Endothelial cell of umbilical vein (primary cell): ENCODE data around the gene RIC8A. TPM values are rescaled to one million over a fixed set of nuclear protein-coding genes. Genes with fewer than 3 reads are reported as not detected.

ENCODE experiments used
- BruUV-seq: library from RNA; stranded (reverse); fragments of 400-500 nt; replicated peaks from 2 replicates; lab custom pipeline; 2021; lab: Mats Ljungman, UMichigan
- CTCF ChIA-PET: fragments of 300-600, 350-600 bp; sonication (Branson Sonifier 250); formaldehyde crosslinking; loops from one replicate; lab custom pipeline; 2021; ENCODE audit warnings: antibody characterized with exemption, inconsistent platforms; lab: Charles Lee
- POLR2A ChIA-PET: fragments of 300-600, 350-600 bp; sonication (Branson Sonifier 250); formaldehyde crosslinking; loops from one replicate; lab custom pipeline; 2021; ENCODE audit warnings: antibody characterized with exemption, inconsistent platforms; lab: Charles Lee
- DNase-seq: peaks from one replicate; pipeline ENCODE4 v3.0.0-alpha.2; 2011; ENCODE audit warnings: low read depth, low spot score
- FAIRE-seq: peaks from 2 replicates; lab custom pipeline; 2011; peaks lifted over from hg19 to GRCh38; lab: Jason Lieb, UNC
- H2AFZ ChIP-seq: 2 replicates; pipeline ENCODE4 v1.6.0; 2012; ENCODE audit warnings: low read depth, low read length, control low read depth, inconsistent platforms
- H3K27ac ChIP-seq: 2 replicates; pipeline ENCODE4 v1.5.1; 2011; ENCODE audit warnings: low read depth, mild to moderate bottlenecking, control low read depth, low read length, moderate library complexity; ENCODE audit not compliant: insufficient read depth
- H3K27me3 ChIP-seq, 2 experiments: 2 replicates each; pipeline versions ENCODE4 v1.6.0 to v1.6.1; 2011; ENCODE audit warnings: low read length in 2 of 2, mixed read lengths in 1 of 2; ENCODE audit not compliant: control insufficient read depth in 2 of 2, insufficient read depth in 2 of 2
- H3K36me3 ChIP-seq, 2 experiments: 2 replicates in 1 of 2; 3 replicates in 1 of 2; pipeline ENCODE4 v1.5.1; 2011; ENCODE audit warnings: low read length in 2 of 2, mild to moderate bottlenecking in 1 of 2, moderate library complexity in 1 of 2; ENCODE audit not compliant: control insufficient read depth in 2 of 2, insufficient read depth in 2 of 2; ENCODE audit errors: extremely low read depth in 1 of 2
- H3K4me1 ChIP-seq: 3 replicates; pipeline ENCODE4 v1.5.1; 2011; ENCODE audit warnings: mild to moderate bottlenecking, low read length; ENCODE audit not compliant: control insufficient read depth, insufficient read depth; ENCODE audit errors: extremely low read depth
- H3K4me2 ChIP-seq: 2 replicates; pipeline ENCODE4 v1.6.1; 2011; ENCODE audit warnings: low read length, control low read depth, mixed read lengths; ENCODE audit not compliant: insufficient read depth
- H3K4me3 ChIP-seq, 3 experiments: fragments of 200-600 bp in 1 of 3; sonication (generic), shearing (Covaris generic) in 1 of 3; replicated peaks in 1 of 3; 2 replicates each; pipeline ENCODE4 v1.5.1; 2011 to 2016; ENCODE audit warnings: control low read depth in 3 of 3, low read length in 3 of 3, mild to moderate bottlenecking in 2 of 3, inconsistent platforms in 1 of 3, low read depth in 1 of 3, moderate library complexity in 1 of 3; ENCODE audit not compliant: insufficient read depth in 1 of 3
- H3K79me2 ChIP-seq: 2 replicates; pipeline ENCODE4 v1.6.0; 2012; ENCODE audit warnings: low read length, inconsistent platforms; ENCODE audit not compliant: control insufficient read depth, insufficient read depth
- H3K9ac ChIP-seq: replicated peaks from 2 replicates; pipeline ENCODE3; 2011; ENCODE audit warnings: low read length, control low read depth; ENCODE audit not compliant: insufficient read depth; ENCODE audit errors: extremely low read depth
- H3K9me1 ChIP-seq: replicated peaks from 3 replicates; pipeline ENCODE4 v1.6.0; 2011; ENCODE audit warnings: mild to moderate bottlenecking, low read length; ENCODE audit not compliant: control insufficient read depth, insufficient read depth; ENCODE audit errors: extremely low read depth
- H3K9me3 ChIP-seq: replicated peaks from 2 replicates; pipeline ENCODE4 v1.5.1; 2012; ENCODE audit warnings: low read length, inconsistent platforms; ENCODE audit not compliant: control insufficient read depth, insufficient read depth
- H4K20me1 ChIP-seq: replicated peaks from 2 replicates; pipeline ENCODE3; 2011; ENCODE audit warnings: mild to moderate bottlenecking, low read length; ENCODE audit not compliant: control insufficient read depth, insufficient read depth; ENCODE audit errors: extremely low read depth
- EZH2 ChIP-seq: IDR thresholded peaks from 2 replicates; pipeline ENCODE4 v1.6.1; 2012; ENCODE audit warnings: borderline replicate concordance, low read depth, mild to moderate bottlenecking, moderate library complexity, low read length, inconsistent platforms; ENCODE audit not compliant: severe bottlenecking
- FOS ChIP-seq: IDR thresholded peaks from 2 replicates; pipeline ENCODE4 v1.6.1; 2011; ENCODE audit warnings: mild to moderate bottlenecking, low read length, moderate library complexity, borderline replicate concordance; ENCODE audit not compliant: insufficient read depth
- GATA2 ChIP-seq: IDR thresholded peaks from 2 replicates; pipeline ENCODE4 v1.7.0; 2011; ENCODE audit warnings: low read depth, mild to moderate bottlenecking, moderate library complexity, mixed read lengths, low read length; ENCODE audit not compliant: insufficient read length, insufficient read depth
- JUN ChIP-seq: IDR thresholded peaks from 2 replicates; pipeline ENCODE4 v1.6.1; 2011; ENCODE audit warnings: borderline replicate concordance, low read depth; ENCODE audit not compliant: insufficient read length, insufficient read depth
- MYC ChIP-seq: IDR thresholded peaks from one replicate; pipeline ENCODE4 v1.6.1; 2011; ENCODE audit warnings: mild to moderate bottlenecking, low read depth, low read length
- POLR2A ChIP-seq: IDR thresholded peaks from 2 replicates; pipeline ENCODE4 v1.6.1; 2012; ENCODE audit warnings: low read depth, mild to moderate bottlenecking, control low read depth, low read length
- POLR2AphosphoS5 ChIP-seq: IDR thresholded peaks from 2 replicates; pipeline ENCODE4 v1.6.1; 2012; ENCODE audit warnings: low read depth, mild to moderate bottlenecking, control low read depth, low read length, moderate library complexity; ENCODE audit not compliant: insufficient read depth
- dilution Hi-C: fragments of 300-500 bp; cut with MboI; formaldehyde crosslinking; loops from one replicate; pipeline ENCODE4 v1.15.0; 2019; ENCODE audit warnings: low sequenced_read_pairs; ENCODE audit not compliant: extremely low pct_ligation_motif_present
- intact Hi-C: fragments of 100-400 bp; cut with micrococcal nuclease; formaldehyde crosslinking; loops from one replicate; pipeline ENCODE4 v1.10.0; 2022
- polyA plus RNA-seq, 4 experiments: library from polyadenylated mRNA; depleted of rRNA in 3 of 4; stranded (reverse) in 3 of 4; unstranded in 1 of 4; fragments of >200 nt; gene quantifications; 2 replicates each; pipeline versions ENCODE4 v1.2.1 to v1.2.3, GENCODE V29; 2011 to 2012; ENCODE audit warnings: missing spikeins in 1 of 4
- total RNA-seq: library from RNA; stranded (reverse); gene quantifications from 2 replicates; pipeline ENCODE4 v1.2.3, GENCODE V29; 2021
- TF ChIP-seq, protein P1 (sequence below): IDR thresholded peaks from 2 replicates; pipeline ENCODE4 v1.6.1; 2011; ENCODE audit not compliant: insufficient read depth, insufficient read length
- TF ChIP-seq, protein P2 (sequence below), 2 donors: IDR thresholded peaks; 1 replicate in 1 of 2; 2 replicates in 1 of 2; pipeline ENCODE4 v1.5.1; 2011; ENCODE audit warnings: low read length in 2 of 2, mild to moderate bottlenecking in 2 of 2, moderate library complexity in 2 of 2, control low read depth in 1 of 2, inconsistent platforms in 1 of 2, low read depth in 1 of 2; ENCODE audit not compliant: insufficient read depth in 1 of 2; ENCODE audit errors: extremely low read depth in 1 of 2

The RIC8A gene
- total and polyA plus RNA-seq, 2 donors (not counting 3 experiments of a cell fraction or from before 2014, with no cell fraction given): 112 to 143 TPM

DNA sequence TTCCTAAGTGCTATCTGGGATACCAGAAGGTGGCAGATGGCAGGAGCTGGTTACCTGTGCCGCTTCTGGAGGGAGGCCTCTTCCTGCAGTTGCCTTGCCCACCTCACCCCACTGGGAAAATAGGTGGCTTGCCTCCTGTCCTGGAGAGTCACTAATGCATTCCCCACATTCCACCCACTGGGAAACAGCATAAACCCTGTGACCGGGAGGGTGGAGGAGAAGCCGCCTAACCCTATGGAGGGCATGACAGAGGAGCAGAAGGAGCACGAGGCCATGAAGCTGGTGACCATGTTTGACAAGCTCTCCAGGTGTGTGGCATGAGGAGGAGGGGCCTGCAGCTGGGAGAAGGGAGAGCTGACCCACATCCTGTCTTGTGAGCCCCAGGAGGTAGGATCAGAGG lies 5.6 kb downstream of the RIC8A start:
- TF ChIP-seq FOS (no peak), EZH2 (no peak), MYC (no peak), POLR2AphosphoS5 (no peak), POLR2A (no peak), JUN (no peak), GATA2 (no peak)
- TF ChIP-seq, protein P1, sequence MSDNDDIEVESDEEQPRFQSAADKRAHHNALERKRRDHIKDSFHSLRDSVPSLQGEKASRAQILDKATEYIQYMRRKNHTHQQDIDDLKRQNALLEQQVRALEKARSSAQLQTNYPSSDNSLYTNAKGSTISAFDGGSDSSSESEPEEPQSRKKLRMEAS: no peak
- TF ChIP-seq, protein P2, sequence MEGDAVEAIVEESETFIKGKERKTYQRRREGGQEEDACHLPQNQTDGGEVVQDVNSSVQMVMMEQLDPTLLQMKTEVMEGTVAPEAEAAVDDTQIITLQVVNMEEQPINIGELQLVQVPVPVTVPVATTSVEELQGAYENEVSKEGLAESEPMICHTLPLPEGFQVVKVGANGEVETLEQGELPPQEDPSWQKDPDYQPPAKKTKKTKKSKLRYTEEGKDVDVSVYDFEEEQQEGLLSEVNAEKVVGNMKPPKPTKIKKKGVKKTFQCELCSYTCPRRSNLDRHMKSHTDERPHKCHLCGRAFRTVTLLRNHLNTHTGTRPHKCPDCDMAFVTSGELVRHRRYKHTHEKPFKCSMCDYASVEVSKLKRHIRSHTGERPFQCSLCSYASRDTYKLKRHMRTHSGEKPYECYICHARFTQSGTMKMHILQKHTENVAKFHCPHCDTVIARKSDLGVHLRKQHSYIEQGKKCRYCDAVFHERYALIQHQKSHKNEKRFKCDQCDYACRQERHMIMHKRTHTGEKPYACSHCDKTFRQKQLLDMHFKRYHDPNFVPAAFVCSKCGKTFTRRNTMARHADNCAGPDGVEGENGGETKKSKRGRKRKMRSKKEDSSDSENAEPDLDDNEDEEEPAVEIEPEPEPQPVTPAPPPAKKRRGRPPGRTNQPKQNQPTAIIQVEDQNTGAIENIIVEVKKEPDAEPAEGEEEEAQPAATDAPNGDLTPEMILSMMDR (IDR thresholded peaks at IDR 0.05; ENCODE audit: extremely low read depth in 1 of 2, insufficient read depth in 1 of 2, low read depth in 1 of 2, low read length in 2 of 2): no peak
- Histone ChIP-seq H3K4me1 (peaks cover 16% of the 10 kb centered on the region), H3K27ac (no peak overlapping the region), H3K79me2 (peaks cover 30% of the 10 kb centered on the region), H3K4me2 (no peak overlapping the region), H3K4me3 (no peak overlapping the region), H4K20me1 (no peaks in the 10 kb centered on the region), H3K27me3 (no peaks in the 10 kb centered on the region), H3K9ac (no peak overlapping the region), H3K36me3 (peaks cover 31 to 43% of the 10 kb centered on the region in 2 experiments), H2AFZ (no peak overlapping the region), H3K9me3 (no peaks in the 10 kb centered on the region), H3K9me1 (no peaks in the 10 kb centered on the region)
- FAIRE-seq: no peak
- intact Hi-C loops (no loop called here), dilution Hi-C loops (no loop called here)
- ChIA-PET POLR2A (no interaction called here), CTCF (no interaction called here)
- BruUV-seq: no TSS peak
- no peak for DNase-seq
